ENCODE measurements around the gene HSPBP1. TPM values are rescaled to one million over a fixed set of nuclear protein-coding genes. Genes with fewer than 3 reads are reported as not detected.

The HSPBP1 gene
- total RNA-seq, 1 donor from 2014 or later: 37.8 TPM

GRCh38 chr19:55255618-55256423, 24.1 kb downstream of the HSPBP1 start:
- Mint-ChIP-seq H3K36me3 (no peaks in the 10 kb centered on the region), H3K9me3 (no peaks in the 10 kb centered on the region), H3K27ac (peak overlapping the region; percentile 74), H3K4me3 (peak overlapping the region; percentile 97), H3K27me3 (no peaks in the 10 kb centered on the region), H3K4me1 (ENCODE audit: unreplicated experiment) (peaks cover 50% of the 10 kb centered on the region)
- no peak for DNase-seq (ENCODE audit: extremely low spot score, unreplicated experiment)
- no peak for TF ChIP-seq CTCF (conservative IDR thresholded peaks at IDR 0.05)

DNA sequence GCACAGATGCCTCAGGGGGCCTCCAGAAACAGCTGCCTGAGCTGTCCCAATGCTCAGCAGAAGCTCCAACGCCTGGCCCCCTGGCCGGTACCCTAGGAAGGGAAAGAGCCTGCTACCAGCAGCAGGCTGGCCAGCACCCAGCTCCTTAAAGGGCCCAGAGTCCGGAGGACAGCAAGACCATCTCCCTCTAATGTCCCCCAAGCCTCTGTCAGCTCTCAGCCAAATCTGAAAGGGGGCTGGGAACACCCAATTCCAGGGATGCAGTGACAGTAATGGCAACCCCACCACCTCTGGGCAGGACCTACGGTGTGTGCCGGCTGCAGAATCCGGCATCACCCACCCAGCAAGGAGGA, 25.3 kb downstream of the HSPBP1 start:
- peaks cover 51% of the 10 kb centered on the region for H3K4me1 Mint-ChIP-seq (ENCODE audit: unreplicated experiment)
- H3K9me3 Mint-ChIP-seq: no peaks in the 10 kb centered on the region
- no peak overlapping the region for H3K27ac Mint-ChIP-seq
- TF ChIP-seq CTCF (conservative IDR thresholded peaks at IDR 0.05): no peak
- no peaks in the 10 kb centered on the region for H3K27me3 Mint-ChIP-seq
- no peak for DNase-seq (ENCODE audit: extremely low spot score, unreplicated experiment)
- H3K4me3 Mint-ChIP-seq: peak overlapping the region; percentile 39
- H3K36me3 Mint-ChIP-seq: no peaks in the 10 kb centered on the region

GRCh38 chr19:55253842-55254624, 25.9 kb downstream of the HSPBP1 start:
- no peaks in the 10 kb centered on the region for H3K36me3 Mint-ChIP-seq
- no peaks in the 10 kb centered on the region for H3K27me3 Mint-ChIP-seq
- H3K4me3 Mint-ChIP-seq: no peak overlapping the region
- H3K27ac Mint-ChIP-seq: no peak overlapping the region
- DNase-seq (ENCODE audit: extremely low spot score, unreplicated experiment): no peak
- no peaks in the 10 kb centered on the region for H3K9me3 Mint-ChIP-seq
- peaks cover 48% of the 10 kb centered on the region for H3K4me1 Mint-ChIP-seq (ENCODE audit: unreplicated experiment)
- TF ChIP-seq CTCF (conservative IDR thresholded peaks at IDR 0.05): no peak

- no peaks in the 10 kb centered on the region for H3K36me3 Mint-ChIP-seq
- no peaks in the 10 kb centered on the region for H3K27me3 Mint-ChIP-seq
- no peaks in the 10 kb centered on the region for H3K9me3 Mint-ChIP-seq
- H3K4me1 Mint-ChIP-seq (ENCODE audit: unreplicated experiment): peaks cover 58% of the 10 kb centered on the region
- TF ChIP-seq CTCF (conservative IDR thresholded peaks at IDR 0.05): no peak
- peak overlapping the region; percentile 48 for H3K27ac Mint-ChIP-seq
- no peak overlapping the region for H3K4me3 Mint-ChIP-seq
- peak; percentile 62 for DNase-seq (ENCODE audit: extremely low spot score, unreplicated experiment)
These were observed 26.9 kb downstream of the HSPBP1 start for GRCh38 chr19:55252760-55253663.

DNA sequence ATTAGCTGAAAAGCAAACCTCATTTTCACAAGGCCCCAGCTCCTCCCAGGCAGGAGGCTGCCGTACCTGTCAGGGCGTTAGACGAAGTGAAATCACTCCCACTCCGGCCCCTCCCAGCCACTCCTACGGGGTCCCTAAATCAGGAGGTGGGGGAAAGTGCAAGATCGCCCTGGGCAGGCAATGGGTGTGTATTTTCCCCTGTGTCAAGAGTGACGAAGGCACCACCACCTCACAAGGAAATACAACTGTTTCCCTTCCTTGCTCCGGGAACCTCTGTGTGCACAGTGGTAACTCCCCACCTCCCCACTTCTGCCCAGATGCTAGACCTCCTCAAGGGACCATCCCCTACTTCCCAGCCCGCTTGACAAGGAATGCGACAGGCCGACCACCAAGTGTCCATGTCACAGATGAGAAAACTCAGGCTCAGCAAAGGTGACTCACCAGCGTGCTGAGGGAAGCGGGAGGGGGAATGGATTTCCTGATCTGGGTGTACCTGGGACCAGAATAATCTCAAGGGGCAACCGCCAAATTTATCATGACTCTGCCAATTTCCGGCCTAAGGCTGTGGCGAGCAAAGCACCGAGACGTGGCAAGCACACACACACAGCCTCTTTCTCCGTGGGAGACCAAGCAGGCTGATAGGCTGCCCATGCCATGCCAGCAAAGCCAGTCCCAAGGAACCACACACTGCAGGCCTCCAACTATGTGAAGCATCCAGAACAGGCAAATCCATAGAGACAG, 28.4 kb downstream of the HSPBP1 start:
- H3K4me1 Mint-ChIP-seq (ENCODE audit: unreplicated experiment): peaks cover 46% of the 10 kb centered on the region
- H3K27ac Mint-ChIP-seq: peak overlapping the region; percentile 92
- no peaks in the 10 kb centered on the region for H3K9me3 Mint-ChIP-seq
- no peaks in the 10 kb centered on the region for H3K36me3 Mint-ChIP-seq
- no peak for TF ChIP-seq CTCF (conservative IDR thresholded peaks at IDR 0.05)
- peak overlapping the region; percentile 67 for H3K4me3 Mint-ChIP-seq
- no peak for DNase-seq (ENCODE audit: extremely low spot score, unreplicated experiment)
- no peaks in the 10 kb centered on the region for H3K27me3 Mint-ChIP-seq

All from type B pancreatic cell (in vitro differentiated cells).